ENCODE results near the gene OSBPL7. TPM values are rescaled to one million over a fixed set of nuclear protein-coding genes. Genes with fewer than 3 reads are reported as not detected.

Gene OSBPL7
- total and polyA plus RNA-seq, 2 of the 13 experiments (the other 11 are each of a cell fraction or from before 2014, with no cell fraction given): 4.7 to 6.6 TPM

- peak; percentile 88; the same call in 1 of the 2 replicates for TF ChIP-seq ZNF225 (CRISPR knock-in tag; IDR thresholded peaks at IDR 0.05)
- no peak for TF ChIP-seq KAT7 (CRISPR knock-in tag; IDR thresholded peaks at IDR 0.05; ENCODE audit: borderline replicate concordance)
- TF ChIP-seq HOXA9 (CRISPR knock-in tag; IDR thresholded peaks at IDR 0.05; ENCODE audit: borderline replicate concordance): no peak
- no peak for TF ChIP-seq PREB (CRISPR knock-in tag; IDR thresholded peaks at IDR 0.05)
- TF ChIP-seq FOXA3 (CRISPR knock-in tag; IDR thresholded peaks at IDR 0.05): peak; percentile 81
- TF ChIP-seq SNAPC4 (CRISPR knock-in tag; IDR thresholded peaks at IDR 0.05): peak; percentile 67; the same call in 1 of the 2 replicates
- TF ChIP-seq ZUFSP (CRISPR knock-in tag; IDR thresholded peaks at IDR 0.05; ENCODE audit: borderline replicate concordance): no peak
- peak; percentile 99 for TF ChIP-seq PHF20 (CRISPR knock-in tag; IDR thresholded peaks at IDR 0.05)
- TF ChIP-seq HNRNPH1 (optimal IDR thresholded peaks at IDR 0.05; ENCODE audit: low read depth, low read length): peak; percentile 45
- TF ChIP-seq AKNA (CRISPR knock-in tag; IDR thresholded peaks at IDR 0.05; ENCODE audit: borderline replicate concordance): no peak
- TF ChIP-seq ZNF512 (CRISPR knock-in tag; IDR thresholded peaks at IDR 0.05): no peak
These were observed 9.7 kb upstream of the OSBPL7 start, which contains the start of the genes LRRC46 and MRPL10 (continued) for GRCh38 chr17:47831003-47831933.

All from HepG2 (cell line).